ENCODE results near the gene BPIFB3.
"Not testable (repeated sequence)": the region's sequence is repeated elsewhere in the genome, so short reads cannot be mapped to it uniquely, and the experiment has no call there.

BPIFB3 gene

GRCh38 chr20:33105316-33105924, 51.7 kb downstream of the BPIFB3 start:
- no peak for TF ChIP-seq ZNF274 (IDR thresholded peaks at IDR 0.05; ENCODE audit: low read depth, low read length)
- no peak for TF ChIP-seq SUZ12 (IDR thresholded peaks at IDR 0.05; ENCODE audit: extremely low read depth, insufficient read depth, insufficient read length)
- no peak for TF ChIP-seq YY1 (IDR thresholded peaks at IDR 0.05; ENCODE audit: insufficient read depth, insufficient read length)
- DNase-seq (ENCODE audit: low read depth, low spot score): no peak
- H3K9me3 ChIP-seq (ENCODE audit: insufficient read depth, low read length): no peaks in the 10 kb centered on the region
- no peak overlapping the region for H3K9ac ChIP-seq (ENCODE audit: insufficient read length, low read depth)
- H3K4me3 ChIP-seq (ENCODE audit: insufficient read length, low read depth): no peak overlapping the region
- no peaks in the 10 kb centered on the region for H3K36me3 ChIP-seq (ENCODE audit: insufficient read depth, insufficient read length, low read length)
- no peaks in the 10 kb centered on the region for H3K27me3 ChIP-seq (ENCODE audit: insufficient read depth, insufficient read length)
- H3K4me1 ChIP-seq (ENCODE audit: insufficient read depth, insufficient read length): peaks cover 8% of the 10 kb centered on the region

- not testable (repeated sequence) for DNase-seq (ENCODE audit: low read depth, low spot score); H3K36me3 ChIP-seq (ENCODE audit: insufficient read depth, insufficient read length, low read length); H3K4me1 ChIP-seq (ENCODE audit: insufficient read depth, insufficient read length); H3K27me3 ChIP-seq (ENCODE audit: insufficient read depth, insufficient read length); H3K9me3 ChIP-seq (ENCODE audit: insufficient read depth, low read length); H3K4me3 ChIP-seq (ENCODE audit: insufficient read length, low read depth); H3K9ac ChIP-seq (ENCODE audit: insufficient read length, low read depth)
Observed at GRCh38 chr20:33106058-33106620, 52.4 kb downstream of the BPIFB3 start.

- H3K9ac ChIP-seq (ENCODE audit: insufficient read length, low read depth): no peak overlapping the region
- H3K4me3 ChIP-seq (ENCODE audit: insufficient read length, low read depth): no peak overlapping the region
- DNase-seq (ENCODE audit: low read depth, low spot score): no peak
- H3K9me3 ChIP-seq (ENCODE audit: insufficient read depth, low read length): no peaks in the 10 kb centered on the region; the same call in 1 of the 2 replicates
- no peaks in the 10 kb centered on the region for H3K4me1 ChIP-seq (ENCODE audit: insufficient read depth, insufficient read length)
- no peaks in the 10 kb centered on the region for H3K36me3 ChIP-seq (ENCODE audit: insufficient read depth, insufficient read length, low read length)
- no peaks in the 10 kb centered on the region for H3K27me3 ChIP-seq (ENCODE audit: insufficient read depth, insufficient read length)
- TF ChIP-seq ZNF274 (IDR thresholded peaks at IDR 0.05; ENCODE audit: low read depth, low read length): no peak
- TF ChIP-seq SUZ12 (IDR thresholded peaks at IDR 0.05; ENCODE audit: extremely low read depth, insufficient read depth, insufficient read length): no peak
Observed at GRCh38 chr20:33108661-33109060, 55.0 kb downstream of the BPIFB3 start.

GRCh38 chr20:33110147-33110825, 56.6 kb downstream of the BPIFB3 start:
- no peaks in the 10 kb centered on the region; the same call in 1 of the 2 replicates for H3K9me3 ChIP-seq (ENCODE audit: insufficient read depth, low read length)
- no peaks in the 10 kb centered on the region for H3K27me3 ChIP-seq (ENCODE audit: insufficient read depth, insufficient read length)
- no peak for DNase-seq (ENCODE audit: low read depth, low spot score)
- H3K36me3 ChIP-seq (ENCODE audit: insufficient read depth, insufficient read length, low read length): no peaks in the 10 kb centered on the region
- TF ChIP-seq SUZ12 (IDR thresholded peaks at IDR 0.05; ENCODE audit: extremely low read depth, insufficient read depth, insufficient read length) (no peak), YY1 (IDR thresholded peaks at IDR 0.05; ENCODE audit: insufficient read depth, insufficient read length) (no peak), ZNF274 (IDR thresholded peaks at IDR 0.05; ENCODE audit: low read depth, low read length) (no peak)
- no peak overlapping the region for H3K4me3 ChIP-seq (ENCODE audit: insufficient read length, low read depth)
- H3K4me1 ChIP-seq (ENCODE audit: insufficient read depth, insufficient read length): no peaks in the 10 kb centered on the region
- H3K9ac ChIP-seq (ENCODE audit: insufficient read length, low read depth): no peak overlapping the region

- Histone ChIP-seq H3K36me3 (ENCODE audit: insufficient read depth, insufficient read length, low read length) (no peaks in the 10 kb centered on the region), H3K27me3 (ENCODE audit: insufficient read depth, insufficient read length) (no peaks in the 10 kb centered on the region), H3K4me3 (ENCODE audit: insufficient read length, low read depth) (no peak overlapping the region), H3K9me3 (ENCODE audit: insufficient read depth, low read length) (no peaks in the 10 kb centered on the region; the same call in 1 of the 2 replicates), H3K9ac (ENCODE audit: insufficient read length, low read depth) (no peak overlapping the region), H3K4me1 (ENCODE audit: insufficient read depth, insufficient read length) (no peaks in the 10 kb centered on the region)
- TF ChIP-seq ZNF274 (IDR thresholded peaks at IDR 0.05; ENCODE audit: low read depth, low read length) (no peak), YY1 (IDR thresholded peaks at IDR 0.05; ENCODE audit: insufficient read depth, insufficient read length) (no peak), SUZ12 (IDR thresholded peaks at IDR 0.05; ENCODE audit: extremely low read depth, insufficient read depth, insufficient read length) (no peak)
- no peak for DNase-seq (ENCODE audit: low read depth, low spot score)
Observed at GRCh38 chr20:33111306-33111705, 57.6 kb downstream of the BPIFB3 start.

GRCh38 chr20:33112547-33113386, 59.1 kb downstream of the BPIFB3 start:
- Histone ChIP-seq H3K36me3 (ENCODE audit: insufficient read depth, insufficient read length, low read length) (no peaks in the 10 kb centered on the region), H3K9me3 (ENCODE audit: insufficient read depth, low read length) (no peaks in the 10 kb centered on the region; the same call in 1 of the 2 replicates), H3K9ac (ENCODE audit: insufficient read length, low read depth) (no peak overlapping the region), H3K4me3 (ENCODE audit: insufficient read length, low read depth) (no peak overlapping the region), H3K4me1 (ENCODE audit: insufficient read depth, insufficient read length) (no peaks in the 10 kb centered on the region), H3K27me3 (ENCODE audit: insufficient read depth, insufficient read length) (no peaks in the 10 kb centered on the region)
- no peak for DNase-seq (ENCODE audit: low read depth, low spot score)
- TF ChIP-seq ZNF274 (IDR thresholded peaks at IDR 0.05; ENCODE audit: low read depth, low read length) (no peak), SUZ12 (IDR thresholded peaks at IDR 0.05; ENCODE audit: extremely low read depth, insufficient read depth, insufficient read length) (no peak), YY1 (IDR thresholded peaks at IDR 0.05; ENCODE audit: insufficient read depth, insufficient read length) (no peak)

GRCh38 chr20:33113387-33113908, 59.7 kb downstream of the BPIFB3 start:
- H3K9ac ChIP-seq (ENCODE audit: insufficient read length, low read depth): no peak overlapping the region
- no peaks in the 10 kb centered on the region for H3K27me3 ChIP-seq (ENCODE audit: insufficient read depth, insufficient read length)
- no peaks in the 10 kb centered on the region for H3K36me3 ChIP-seq (ENCODE audit: insufficient read depth, insufficient read length, low read length)
- DNase-seq (ENCODE audit: low read depth, low spot score): no peak
- TF ChIP-seq YY1 (IDR thresholded peaks at IDR 0.05; ENCODE audit: insufficient read depth, insufficient read length) (no peak), ZNF274 (IDR thresholded peaks at IDR 0.05; ENCODE audit: low read depth, low read length) (no peak), SUZ12 (IDR thresholded peaks at IDR 0.05; ENCODE audit: extremely low read depth, insufficient read depth, insufficient read length) (no peak)
- no peak overlapping the region for H3K4me3 ChIP-seq (ENCODE audit: insufficient read length, low read depth)
- no peaks in the 10 kb centered on the region for H3K4me1 ChIP-seq (ENCODE audit: insufficient read depth, insufficient read length)
- no peaks in the 10 kb centered on the region; the same call in 1 of the 2 replicates for H3K9me3 ChIP-seq (ENCODE audit: insufficient read depth, low read length)

- H3K36me3 ChIP-seq (ENCODE audit: insufficient read depth, insufficient read length, low read length); H3K9ac ChIP-seq (ENCODE audit: insufficient read length, low read depth); H3K4me3 ChIP-seq (ENCODE audit: insufficient read length, low read depth); DNase-seq (ENCODE audit: low read depth, low spot score); H3K27me3 ChIP-seq (ENCODE audit: insufficient read depth, insufficient read length); H3K9me3 ChIP-seq (ENCODE audit: insufficient read depth, low read length); H3K4me1 ChIP-seq (ENCODE audit: insufficient read depth, insufficient read length): not testable (repeated sequence)
Observed at GRCh38 chr20:33115501-33115900, 61.8 kb downstream of the BPIFB3 start.

Measured in NT2/D1 (cell line).